HG03025 (cell line): ENCODE data around the gene PARD6G.
"Not testable (repeated sequence)": the region's sequence is repeated elsewhere in the genome, so short reads cannot be mapped to it uniquely, and the experiment has no call there.

Experiments used
- ATAC-seq: cut with Tn5 transposase; IDR thresholded peaks from one replicate; pipeline ENCODE4 v1.9.1; 2021; ENCODE audit warnings: mild to moderate bottlenecking, moderate library complexity; ENCODE audit not compliant: unreplicated experiment, low FRiP score

PARD6G gene

GRCh38 chr18:80176334-80177073 is 70.8 kb downstream of the PARD6G start:
- no peak for ATAC-seq

GRCh38 chr18:80175451-80176204 is 71.7 kb downstream of the PARD6G start:
- ATAC-seq = no peak

GRCh38 chr18:80173060-80173459 is 74.3 kb downstream of the PARD6G start:
- no peak for ATAC-seq

GRCh38 chr18:80172056-80172455 is 75.3 kb downstream of the PARD6G start:
- ATAC-seq = no peak

GRCh38 chr18:80171054-80171872 is 76.1 kb downstream of the PARD6G start:
- ATAC-seq = no peak

- no peak for ATAC-seq
Observed at GRCh38 chr18:80170395-80171053, 76.8 kb downstream of the PARD6G start.

GRCh38 chr18:80169607-80170006 is 77.7 kb downstream of the PARD6G start:
- ATAC-seq = no peak

- ATAC-seq = no peak
Observed at GRCh38 chr18:80168982-80169381, 78.3 kb downstream of the PARD6G start.

GRCh38 chr18:80168346-80168745 is 79.0 kb downstream of the PARD6G start:
- no peak for ATAC-seq

GRCh38 chr18:80167931-80168330 is 79.4 kb downstream of the PARD6G start:
- ATAC-seq = no peak

- ATAC-seq = no peak
Observed at GRCh38 chr18:80167331-80167730, 80.0 kb downstream of the PARD6G start.

- ATAC-seq = no peak
Observed at GRCh38 chr18:80166725-80167124, 80.6 kb downstream of the PARD6G start.

- no peak for ATAC-seq
Observed at GRCh38 chr18:80166240-80166639, 81.1 kb downstream of the PARD6G start.

- ATAC-seq = not testable (repeated sequence)
Observed at GRCh38 chr18:80164727-80165355, 82.5 kb downstream of the PARD6G start.

GRCh38 chr18:80163183-80163582 is 84.1 kb downstream of the PARD6G start:
- no peak for ATAC-seq

- ATAC-seq = no peak
Observed at GRCh38 chr18:80161781-80162417, 85.4 kb downstream of the PARD6G start.

GRCh38 chr18:80159713-80160636 is 87.3 kb downstream of the PARD6G start:
- ATAC-seq = no peak

- ATAC-seq = no peak
Observed at GRCh38 chr18:80158365-80158764, 88.9 kb downstream of the PARD6G start.
